Inflammatory macrophage treated with lipopolysaccharide for 4 hours (primary cell): Measurements from ENCODE around the gene ZNG1A.
"Not testable (repeated sequence)": the region's sequence is repeated elsewhere in the genome, so short reads cannot be mapped to it uniquely, and the experiment has no call there.

Experiments used
- DNase-seq: peaks from one replicate; pipeline ENCODE4 v3.0.0-alpha.2; 2020

The ZNG1A gene

GRCh38 chr9:178970-179383 lies at the start of gene ZNG1A:
TSS of gene ZNG1A (minus strand) at chr9:179056. CDS start at chr9:178969, 87 bp downstream.
- peak; percentile 57 for DNase-seq

- peak; percentile 71 for DNase-seq
These were observed 49.0 kb upstream of the ZNG1A start for GRCh38 chr9:227860-228259.

GRCh38 chr9:224582-225520 lies 46.0 kb upstream of the ZNG1A start:
- no peak for DNase-seq

- no peak for DNase-seq
These were observed 45.2 kb upstream of the ZNG1A start for GRCh38 chr9:224026-224425.

GRCh38 chr9:223152-223551 lies 44.3 kb upstream of the ZNG1A start:
- peak; percentile 34 for DNase-seq

GRCh38 chr9:221989-222776 lies 43.3 kb upstream of the ZNG1A start:
- DNase-seq, result peak; percentile 75

GRCh38 chr9:219670-220365 lies 41.0 kb upstream of the ZNG1A start:
- DNase-seq, result peak; percentile 70

- DNase-seq, result not testable (repeated sequence)
These were observed 40.2 kb upstream of the ZNG1A start for GRCh38 chr9:219036-219435.

- DNase-seq, result no peak
These were observed 39.1 kb upstream of the ZNG1A start for GRCh38 chr9:217950-218349.

GRCh38 chr9:216866-217265 lies 38.0 kb upstream of the ZNG1A start:
- DNase-seq, result peak; percentile 49

- no peak for DNase-seq
These were observed 36.8 kb upstream of the ZNG1A start for GRCh38 chr9:215631-216155.

GRCh38 chr9:214648-215493 lies 36.0 kb upstream of the ZNG1A start, which contains the start of gene DOCK8:
TSS of gene DOCK8 (plus strand) at chr9:214865. CDS start at chr9:214977, 112 bp downstream.
- peak; percentile 90 for DNase-seq

GRCh38 chr9:214351-214647 lies 35.4 kb upstream of the ZNG1A start:
- no peak for DNase-seq

- DNase-seq, result not testable (repeated sequence)
These were observed 35.0 kb upstream of the ZNG1A start for GRCh38 chr9:213901-214300.

- DNase-seq, result peak; percentile 90
These were observed 33.4 kb upstream of the ZNG1A start for GRCh38 chr9:212297-212696.

GRCh38 chr9:211557-211956 lies 32.7 kb upstream of the ZNG1A start:
- DNase-seq, result peak; percentile 71

- peak; percentile 27 for DNase-seq
These were observed 32.2 kb upstream of the ZNG1A start for GRCh38 chr9:211036-211435.

- peak; percentile 73 for DNase-seq
These were observed 30.4 kb upstream of the ZNG1A start for GRCh38 chr9:209143-209758.

GRCh38 chr9:206481-206880 lies 27.6 kb upstream of the ZNG1A start:
- DNase-seq, result peak; percentile 55

- DNase-seq, result not testable (repeated sequence)
These were observed 20.7 kb upstream of the ZNG1A start for GRCh38 chr9:199601-200000.

- not testable (repeated sequence) for DNase-seq
These were observed 573 bp downstream of the ZNG1A start for GRCh38 chr9:178140-178825.
